MM.1S (cell line): ENCODE measurements around the gene R3HDM2.

Experiments used
- CTCF ChIP-seq: fragments of 300-600 bp; sonication (generic); IDR thresholded peaks from 2 replicates; pipeline ENCODE4 v1.5.1; 2016; ENCODE audit warnings: antibody characterized with exemption, low read length, mixed read lengths
- EZH2 ChIP-seq: fragments of 300-600 bp; sonication (generic); optimal IDR thresholded peaks from 2 replicates; pipeline ENCODE3; 2017; ENCODE audit warnings: low read depth, mild to moderate bottlenecking, antibody characterized with exemption, low read length, mixed read lengths
- EZH2phosphoT487 ChIP-seq: fragments of 300-600 bp; sonication (generic); IDR thresholded peaks from 2 replicates; pipeline ENCODE4 v1.6.1; 2018; ENCODE audit warnings: antibody characterized with exemption, low read length

GRCh38 chr12:57216921-57217879 is 213.6 kb downstream of the R3HDM2 start:
- TF ChIP-seq CTCF (no peak), EZH2 (no peak), EZH2phosphoT487 (no peak)
